ENCODE data around the gene DHRS11.

DNA sequence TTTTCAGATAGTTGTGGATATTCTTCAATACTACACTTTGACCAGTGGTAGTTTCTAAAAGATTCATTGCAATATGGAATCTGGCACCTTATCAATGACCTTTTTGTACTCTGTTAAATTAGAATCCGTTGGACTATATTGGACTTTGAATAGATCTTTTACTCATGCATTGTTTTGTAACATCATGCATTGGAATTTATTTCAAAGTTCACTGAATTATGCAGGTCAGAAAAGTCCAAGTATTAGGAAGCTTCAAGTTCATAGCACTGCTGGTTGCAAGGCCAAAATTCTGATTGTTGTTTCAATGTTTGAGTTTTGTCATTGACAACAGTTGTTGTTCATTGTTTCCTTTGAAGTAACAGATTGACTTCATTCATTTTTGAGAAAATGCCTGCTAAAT, 7.9 kb upstream of the DHRS11 start:
- no peak for TF ChIP-seq CBX5 (IDR thresholded peaks at IDR 0.05; ENCODE audit: low read depth, low read length)
- no peak for TF ChIP-seq ZNF274 (IDR thresholded peaks at IDR 0.05; ENCODE audit: borderline replicate concordance, extremely low read depth, low read length)
- TF ChIP-seq CBX8 (IDR thresholded peaks at IDR 0.05; ENCODE audit: borderline replicate concordance, low read depth, low read length) = no peak
- TF ChIP-seq RFX5 (IDR thresholded peaks at IDR 0.05; ENCODE audit: borderline replicate concordance, low read depth, low read length) = no peak
- TF ChIP-seq POLR2A (IDR thresholded peaks at IDR 0.05; ENCODE audit: control extremely low read depth in 1 of 2, low read depth in 2 of 2, low read length in 2 of 2) = no peak
- TF ChIP-seq EZH2 (IDR thresholded peaks at IDR 0.05; ENCODE audit: low read depth, low read length, severe bottlenecking) = no peak
